HG03342 (cell line): ENCODE results near the gene LFNG.

ENCODE experiments used
- ATAC-seq: cut with Tn5 transposase; IDR thresholded peaks from one replicate; pipeline ENCODE4 v1.9.1; 2021; ENCODE audit warnings: mild to moderate bottlenecking, moderate library complexity; ENCODE audit not compliant: unreplicated experiment

LFNG gene

DNA sequence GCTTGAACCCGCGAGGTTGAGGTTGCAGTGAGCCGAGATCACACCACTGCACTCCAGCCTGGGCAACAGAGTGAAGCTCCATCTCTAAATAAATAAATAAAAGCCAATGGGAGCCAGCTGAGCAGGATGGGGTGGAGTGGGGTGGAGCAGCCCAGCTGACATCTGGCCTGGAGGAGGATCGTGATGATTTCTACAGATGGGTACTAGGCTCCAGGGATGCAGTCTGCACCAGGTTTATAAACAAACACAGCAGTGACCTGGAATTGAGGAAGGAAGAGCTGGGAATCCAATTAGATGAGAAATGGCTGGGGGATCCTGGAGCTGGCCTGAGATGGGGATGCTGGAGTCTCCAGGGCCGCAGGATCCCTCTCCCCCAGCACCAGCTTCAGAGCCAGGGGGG lies 36.1 kb upstream of the LFNG start:
- no peak for ATAC-seq

DNA sequence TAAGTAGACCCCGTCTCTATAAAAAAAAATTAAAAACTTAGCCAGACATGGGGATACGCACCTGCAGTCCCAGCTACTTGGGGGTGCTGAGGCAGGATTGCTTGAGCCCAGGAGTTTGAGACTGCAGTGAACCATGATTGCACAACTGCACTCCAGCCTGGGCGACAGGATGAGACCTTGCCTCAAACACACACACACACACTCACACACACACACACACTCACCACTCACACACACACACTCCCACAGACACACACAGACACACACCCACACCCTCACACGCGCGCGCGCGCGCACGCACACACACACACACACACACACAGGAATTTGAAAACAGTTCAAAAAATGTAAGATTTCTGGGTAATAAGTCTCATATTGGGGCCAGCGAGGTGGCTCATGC lies 34.7 kb upstream of the LFNG start:
- no peak for ATAC-seq

DNA sequence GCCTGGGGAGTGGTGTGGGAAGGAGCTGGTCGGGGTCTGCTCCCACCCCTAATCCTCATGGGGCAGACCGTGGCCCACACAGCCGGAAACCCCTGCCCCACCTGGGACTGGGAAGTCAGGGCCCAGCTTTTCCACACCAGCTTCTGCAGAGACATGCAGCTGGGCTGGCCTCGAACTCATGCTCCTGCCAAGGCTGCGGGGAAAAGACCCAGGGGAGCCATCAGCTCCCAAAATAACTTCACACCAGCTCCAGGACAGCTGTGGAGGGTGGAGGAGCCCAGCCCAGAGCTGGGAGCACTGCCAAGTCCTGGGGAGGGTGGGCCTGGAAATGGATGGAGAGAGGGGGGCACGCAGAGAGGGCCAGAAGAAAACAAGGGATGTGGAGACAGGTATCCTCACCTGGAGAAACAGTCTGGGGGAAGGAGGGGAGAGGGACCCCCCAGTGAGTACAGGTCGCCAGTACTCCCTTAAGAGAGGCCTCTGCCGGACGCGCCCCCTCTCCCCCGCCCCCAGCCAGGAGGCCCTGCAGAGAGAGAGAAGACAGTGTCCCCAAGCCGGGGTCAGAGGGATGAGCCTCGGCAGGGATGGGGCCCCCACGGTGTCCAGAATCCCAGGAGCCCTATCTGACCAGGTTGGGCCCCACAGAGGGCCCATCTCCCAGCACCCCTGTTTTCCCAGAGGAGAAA lies 31.8 kb upstream of the LFNG start:
- no peak for ATAC-seq

DNA sequence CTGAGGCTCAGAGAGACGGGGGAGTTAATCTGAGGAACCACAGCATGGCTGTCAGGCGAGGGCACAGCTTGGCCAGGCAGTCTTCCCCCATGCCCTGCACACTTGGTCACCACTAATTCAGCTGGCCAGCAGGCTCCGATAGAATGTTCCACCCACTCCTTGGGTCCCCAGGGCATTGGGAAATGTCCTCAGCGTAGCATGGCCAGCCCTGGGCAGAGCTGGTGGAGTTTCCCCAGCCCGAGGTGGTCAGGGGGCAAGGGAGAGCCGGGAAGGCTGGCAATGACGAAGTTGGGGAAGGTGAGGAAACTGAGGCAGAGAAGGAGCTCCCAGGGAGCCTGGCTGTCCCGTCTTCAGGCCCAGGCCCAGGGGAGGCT lies 31.3 kb upstream of the LFNG start:
- no peak for ATAC-seq

DNA sequence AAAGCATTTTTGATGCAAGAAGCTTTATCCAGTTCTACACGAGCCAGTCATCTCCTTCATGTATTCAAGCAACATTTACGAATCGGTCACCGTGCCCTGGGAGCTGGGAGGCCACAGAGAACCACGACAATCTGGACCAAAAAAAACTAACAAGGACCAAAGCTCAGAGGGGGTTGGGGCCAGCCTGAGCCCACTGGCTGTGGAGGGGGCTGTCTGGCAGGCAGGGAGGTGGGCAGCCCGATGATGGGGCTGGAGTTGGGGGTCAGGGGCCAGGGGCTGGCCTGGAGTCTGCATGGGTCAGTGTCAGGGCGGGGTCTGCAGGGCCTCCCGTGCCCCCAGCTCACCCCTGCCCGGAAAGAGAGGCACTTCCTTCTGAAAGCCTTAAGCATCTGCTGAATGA lies 30.9 kb upstream of the LFNG start:
- no peak for ATAC-seq

DNA sequence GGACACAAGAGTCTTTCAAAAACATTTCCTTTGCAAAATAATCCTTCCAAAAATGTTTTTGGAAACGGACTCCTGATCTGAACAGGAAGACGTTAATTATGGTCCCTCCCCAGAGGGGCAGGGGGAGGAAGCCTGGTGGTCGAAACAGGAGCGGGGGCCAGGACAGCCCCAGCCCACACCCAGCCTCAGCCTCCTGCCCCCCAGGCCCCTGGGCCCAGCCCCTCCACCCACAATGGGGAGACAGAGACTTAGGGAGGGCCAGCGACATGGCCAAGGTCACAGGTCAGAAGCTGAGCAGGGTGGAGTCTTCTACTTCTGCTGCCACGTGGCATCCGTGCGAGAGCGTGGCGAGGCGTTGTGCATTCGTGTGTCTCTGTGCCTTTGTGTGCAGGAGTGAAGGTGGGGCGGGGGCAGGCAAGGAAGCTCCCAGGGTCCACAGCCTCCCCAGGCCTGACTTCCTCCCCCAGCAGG lies 29.4 kb upstream of the LFNG start:
- no peak for ATAC-seq

DNA sequence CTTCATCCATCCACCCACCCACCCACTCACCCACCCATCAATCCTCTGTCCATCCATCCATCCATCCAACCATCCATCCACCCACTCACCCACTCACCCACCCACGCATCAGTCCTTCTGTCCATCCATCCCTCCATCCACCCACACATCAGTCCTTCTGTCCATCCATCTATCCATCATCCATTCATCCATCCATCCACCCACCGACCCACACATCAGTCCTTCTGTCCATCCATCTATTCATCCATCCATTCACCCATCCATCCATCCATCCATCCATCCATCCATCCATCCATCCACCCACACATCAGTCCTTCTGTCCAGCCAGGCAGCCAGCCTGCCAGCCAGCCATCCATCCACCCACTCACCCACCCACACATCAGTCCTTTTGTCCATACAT lies 27.5 kb upstream of the LFNG start:
- ATAC-seq = no peak

DNA sequence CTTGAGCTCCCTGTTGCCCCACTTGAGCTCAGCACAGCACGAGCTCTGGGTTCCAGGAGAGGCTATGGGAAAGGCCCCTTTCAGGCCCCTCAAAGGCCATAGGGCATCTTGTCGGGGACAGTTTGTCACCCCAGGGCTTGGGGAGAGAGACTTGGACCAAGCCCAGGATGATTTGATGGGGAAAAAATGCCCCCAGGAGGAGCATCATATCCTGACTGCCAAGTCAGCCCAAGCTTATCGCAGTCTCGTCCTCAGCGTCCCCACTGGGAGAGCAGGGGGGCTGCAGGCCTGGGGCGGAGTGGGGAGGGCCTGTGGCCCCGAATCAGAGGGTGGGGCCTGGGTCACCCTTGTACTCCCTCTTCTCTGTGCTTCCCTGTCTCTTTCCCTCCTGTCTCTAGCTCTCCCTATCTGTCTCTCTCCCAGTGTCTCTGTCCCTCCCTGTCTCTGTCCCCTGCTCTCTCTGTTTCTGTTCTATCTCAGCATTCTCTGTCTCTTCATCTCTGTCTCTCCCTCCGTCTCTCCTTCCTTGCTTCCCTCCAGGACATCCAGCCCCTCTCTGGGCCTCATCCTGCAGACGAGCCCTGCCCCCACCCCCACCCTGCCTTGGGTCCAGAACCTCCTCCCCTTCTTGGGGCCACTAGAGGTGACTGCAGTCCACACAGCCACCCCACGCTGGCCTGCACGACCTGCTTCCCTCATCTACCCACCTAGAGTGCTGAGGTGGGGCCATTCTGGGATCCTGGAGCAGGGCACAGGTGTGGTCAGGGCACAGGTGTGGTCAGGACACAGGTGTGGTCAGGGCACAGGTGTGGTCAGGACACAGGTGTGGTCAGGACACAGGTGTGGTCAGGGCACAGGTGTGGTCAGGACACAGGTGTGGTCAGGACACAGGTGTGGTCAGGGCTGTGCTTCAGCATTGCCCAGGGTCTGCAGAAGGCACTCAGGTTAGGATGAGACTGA lies 26.1 kb upstream of the LFNG start:
- ATAC-seq = no peak

DNA sequence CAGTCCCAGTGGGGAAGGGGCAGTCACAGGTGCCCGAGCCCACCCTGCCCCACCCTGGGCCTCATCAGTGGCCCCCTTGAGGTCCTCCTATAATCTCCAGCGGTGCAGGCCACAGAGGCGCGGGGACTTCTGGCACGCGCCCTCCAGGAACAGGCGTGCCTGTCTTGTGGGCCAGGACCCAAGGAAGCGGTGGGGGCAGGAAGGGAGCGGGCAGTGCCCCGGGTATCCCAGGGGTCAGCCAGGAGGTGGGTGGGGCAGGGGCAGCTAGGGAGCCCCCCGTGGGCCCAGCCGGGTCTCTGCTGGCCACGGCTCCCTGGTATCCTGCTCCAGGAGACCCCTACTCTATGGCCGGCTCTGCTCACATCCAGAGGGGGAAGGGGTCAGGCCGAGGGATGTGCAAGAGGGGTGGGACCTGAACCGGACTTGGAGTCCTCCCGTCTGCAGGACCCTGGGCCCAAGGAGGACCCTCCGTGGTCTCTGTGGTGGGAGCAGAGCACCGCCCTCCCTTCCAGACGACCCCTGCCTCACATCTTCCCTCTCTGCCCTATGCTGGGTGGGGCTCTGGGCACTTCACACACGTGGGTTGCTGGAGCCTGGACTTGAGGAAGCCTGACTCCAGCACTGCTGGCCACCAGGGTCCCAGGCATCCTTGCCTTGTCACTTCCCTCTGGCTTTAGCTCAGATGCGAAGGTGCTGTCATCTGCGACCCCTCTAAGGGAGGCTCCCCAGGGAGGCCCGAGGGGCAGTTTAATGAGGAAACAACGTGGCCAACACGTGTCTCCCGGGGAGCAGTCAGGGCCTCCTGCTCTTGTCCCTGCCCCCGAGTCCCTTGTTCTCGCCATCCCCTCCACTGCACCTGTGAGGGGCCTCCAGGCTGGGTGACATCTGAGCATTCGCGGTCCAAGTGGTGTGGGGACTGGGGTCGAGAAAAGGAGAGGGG lies 25.1 kb upstream of the LFNG start:
- ATAC-seq = no peak

DNA sequence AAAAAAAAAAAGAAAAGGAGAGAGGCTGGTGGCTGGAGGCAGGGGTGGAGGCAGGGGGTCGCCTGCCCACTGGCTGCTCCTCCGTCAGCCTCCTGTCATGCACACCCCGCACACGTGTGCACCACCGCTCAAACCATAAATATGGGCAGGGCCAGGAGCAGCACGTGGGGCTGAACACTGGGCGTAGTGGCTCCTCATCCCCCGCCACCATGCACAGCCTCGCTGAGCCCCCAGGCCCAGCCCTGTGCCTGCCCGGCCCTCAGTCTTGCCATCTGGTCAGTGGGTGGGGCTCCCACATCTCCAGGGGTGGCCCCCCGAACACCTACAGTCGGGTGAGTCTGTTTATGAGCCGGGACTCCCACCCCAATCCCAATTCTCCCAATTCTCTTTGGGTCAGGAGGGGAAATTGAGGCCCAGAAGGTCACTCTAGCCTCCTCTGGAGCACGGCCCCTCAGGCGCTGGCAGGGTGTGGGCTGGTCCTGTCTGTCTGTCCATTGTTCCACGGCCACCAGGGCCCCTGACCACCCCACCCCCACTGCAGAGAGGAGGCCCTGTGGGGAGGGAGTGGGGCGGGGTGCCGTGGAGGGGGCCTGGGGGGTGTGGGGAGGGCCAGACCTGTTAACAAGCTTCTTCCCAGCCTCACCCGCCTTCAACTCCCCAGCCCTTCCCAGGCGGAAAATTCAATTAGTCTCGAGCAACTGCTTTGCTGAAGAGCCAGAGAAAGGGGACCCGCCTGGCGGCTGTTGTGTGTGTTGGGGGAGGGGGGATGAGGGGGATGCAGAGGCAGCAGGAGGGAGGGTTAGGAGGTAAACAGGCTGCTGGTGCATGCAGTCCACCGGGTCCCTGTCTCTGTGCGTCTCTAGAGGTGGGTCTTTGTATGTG lies 23.9 kb upstream of the LFNG start:
- ATAC-seq = no peak

DNA sequence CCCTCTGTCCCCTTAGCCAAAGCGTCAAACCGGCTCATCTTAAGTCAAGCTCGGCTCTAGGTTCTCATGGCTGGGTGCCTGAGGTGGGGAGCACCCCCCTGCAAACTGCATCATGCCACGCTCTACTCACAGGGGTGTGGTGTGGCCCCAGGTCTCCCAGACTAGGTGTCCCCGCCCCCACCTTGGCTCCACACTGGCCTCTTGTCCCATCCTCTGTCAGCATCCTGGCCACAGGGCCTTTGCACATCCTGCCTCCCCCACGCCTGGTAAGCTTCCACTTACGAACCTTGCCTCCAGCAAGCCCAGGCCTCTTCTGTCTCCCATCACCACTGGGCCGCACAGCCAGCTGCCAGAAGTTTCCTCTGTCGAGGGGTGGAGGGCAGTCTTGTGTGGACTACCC lies 23.2 kb upstream of the LFNG start:
- no peak for ATAC-seq

DNA sequence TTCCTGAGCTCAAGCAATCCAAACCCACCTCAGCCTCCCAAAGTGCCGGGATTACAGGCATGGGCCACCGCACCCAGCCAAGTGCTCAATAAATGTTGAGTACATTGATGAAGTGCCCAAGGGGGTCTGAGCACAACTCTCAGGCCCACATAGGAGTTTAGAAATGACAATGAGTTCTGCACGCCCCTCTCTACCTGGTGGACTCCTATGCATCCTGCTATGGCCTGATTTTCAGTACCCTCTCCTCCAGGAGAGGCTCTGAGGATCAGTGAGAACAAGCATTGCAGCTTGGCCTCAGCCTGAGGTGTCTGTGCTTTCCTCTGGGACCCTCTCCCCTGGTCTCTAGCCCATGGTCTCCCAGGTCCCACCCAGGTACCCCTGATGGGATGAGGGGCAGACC lies 22.5 kb upstream of the LFNG start:
- no peak for ATAC-seq

DNA sequence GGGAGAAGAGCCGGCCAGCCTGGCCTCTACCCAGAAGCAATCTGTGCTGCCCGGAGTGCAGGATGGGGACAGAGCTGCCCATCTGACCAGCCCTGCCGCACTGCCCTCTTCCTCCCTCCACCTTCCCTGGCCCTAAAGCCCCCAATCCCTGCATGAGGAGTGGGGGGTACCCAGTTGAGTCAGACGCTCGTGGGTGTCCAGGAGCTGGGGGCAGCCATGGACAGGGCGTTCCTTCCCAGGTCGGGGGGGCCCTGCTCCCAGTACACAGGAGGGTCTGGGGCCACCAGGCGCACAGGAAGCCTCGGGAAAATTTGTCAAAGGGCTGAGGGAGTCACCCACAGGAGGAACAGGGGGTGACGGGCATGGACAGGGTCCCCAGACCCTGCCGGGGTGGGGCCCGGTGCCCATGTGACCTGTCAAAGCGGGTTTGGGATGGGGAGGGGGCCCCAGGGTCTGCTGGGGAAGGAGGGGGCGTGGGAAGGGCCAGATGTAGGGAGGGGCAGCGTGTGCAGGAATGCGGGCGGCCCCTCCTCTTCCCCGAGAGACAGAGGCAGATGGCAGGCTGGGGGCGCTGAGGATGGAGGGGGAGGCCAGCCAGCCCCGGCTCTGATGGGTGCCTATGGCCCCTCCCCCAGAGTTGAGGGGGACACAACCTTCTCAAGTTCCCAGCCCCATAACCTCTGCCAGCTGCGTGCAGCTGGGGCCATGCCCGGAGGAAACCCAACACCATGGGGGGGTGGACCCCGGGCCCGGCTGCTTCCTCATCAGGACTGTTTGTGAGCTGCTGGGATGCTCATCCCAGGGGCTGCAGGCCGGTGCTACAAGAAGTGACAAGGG lies 21.9 kb upstream of the LFNG start:
- no peak for ATAC-seq

DNA sequence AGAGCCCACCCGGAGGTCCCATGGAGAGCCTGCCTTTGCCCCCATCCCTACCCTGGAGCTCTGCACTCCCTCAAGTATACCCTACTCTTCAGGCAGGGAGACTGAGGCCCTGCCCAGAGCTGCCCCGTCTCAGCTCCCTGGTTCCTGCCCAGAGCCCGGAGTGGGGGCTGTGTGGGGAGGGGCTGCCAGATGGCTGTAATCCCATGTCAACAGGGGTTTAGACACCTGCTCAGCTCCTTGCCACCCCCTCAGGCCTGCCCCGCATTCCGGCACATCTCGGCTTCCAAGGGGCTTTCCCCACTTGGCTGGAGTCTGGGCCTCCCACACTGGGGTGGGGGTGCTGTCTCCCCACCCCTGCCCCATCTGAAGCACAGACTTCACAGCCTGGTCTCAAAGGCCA lies 20.9 kb upstream of the LFNG start:
- no peak for ATAC-seq

DNA sequence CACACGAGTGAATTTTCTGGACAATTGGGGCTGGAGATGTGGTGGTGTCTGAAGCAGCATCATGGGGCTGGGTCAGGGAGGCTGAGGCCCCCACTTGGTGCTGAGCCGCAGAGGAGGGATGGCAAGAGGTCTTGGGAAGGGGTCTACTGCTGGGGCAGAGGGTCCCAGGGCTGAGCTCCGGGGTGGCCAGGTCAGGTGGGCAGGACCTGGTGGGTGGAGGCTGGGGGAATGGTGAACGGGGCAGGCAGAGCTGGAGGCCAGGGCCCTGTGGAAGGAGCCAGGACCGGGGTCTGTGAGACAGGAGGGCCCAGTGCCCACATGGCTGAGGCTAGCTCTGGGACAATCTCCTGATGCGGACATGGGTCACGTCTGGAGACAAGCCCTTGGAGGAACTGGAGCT lies 20.4 kb upstream of the LFNG start:
- ATAC-seq = no peak

DNA sequence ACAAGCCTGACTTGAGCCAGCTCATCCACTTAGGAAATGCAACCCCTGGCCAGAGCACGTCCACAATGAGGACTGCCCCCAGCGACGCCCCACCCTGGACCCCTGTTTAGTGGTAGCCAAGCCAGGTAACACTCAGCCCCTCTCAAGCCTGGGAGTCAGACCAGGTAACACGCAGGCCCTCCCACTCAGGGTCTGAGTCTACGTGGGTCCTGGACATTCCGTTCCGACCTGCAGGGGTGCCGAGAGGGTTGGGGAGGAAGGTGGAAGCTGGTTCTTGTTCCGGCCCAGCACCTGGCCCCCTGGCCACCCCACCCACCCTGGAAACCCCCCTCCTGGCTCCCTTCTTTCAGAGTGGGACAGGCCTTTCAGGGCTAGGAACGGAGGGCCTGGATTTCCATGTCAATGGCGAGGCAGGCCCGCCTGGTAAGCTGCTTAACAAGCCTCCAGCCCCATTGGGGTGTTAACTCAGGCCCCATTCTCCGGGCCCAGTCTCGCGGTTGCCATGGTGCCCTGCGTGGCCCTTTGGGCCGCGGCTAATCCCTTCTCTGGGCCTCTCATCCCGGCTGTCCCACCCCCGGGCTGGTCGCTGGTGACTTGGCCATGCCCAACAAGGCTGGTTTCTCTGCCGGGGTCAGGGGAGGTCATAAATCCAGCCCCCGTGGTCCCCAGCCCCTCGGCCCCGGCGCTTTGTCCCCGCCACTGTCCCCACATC lies 19.7 kb upstream of the LFNG start:
- no peak for ATAC-seq

DNA sequence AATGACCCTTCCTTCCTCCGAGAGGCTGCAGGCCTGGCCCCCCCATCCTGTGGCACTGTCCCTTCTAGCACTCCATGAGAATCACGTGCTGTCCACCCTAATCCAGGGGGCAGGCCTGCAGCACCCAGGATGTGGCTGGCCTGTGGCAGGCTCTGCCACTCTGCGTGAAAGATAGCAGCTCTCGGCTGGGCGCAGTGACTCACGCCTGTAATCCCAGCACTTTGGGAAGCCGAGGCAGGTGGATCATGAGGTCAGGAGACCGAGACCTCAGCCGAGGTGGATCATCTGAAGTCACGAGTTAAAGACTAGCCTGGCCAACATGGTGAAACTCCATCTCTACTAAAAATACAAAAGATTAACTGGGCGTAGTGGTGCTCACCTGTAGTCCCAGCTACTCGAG lies 18.9 kb upstream of the LFNG start:
- no peak for ATAC-seq

DNA sequence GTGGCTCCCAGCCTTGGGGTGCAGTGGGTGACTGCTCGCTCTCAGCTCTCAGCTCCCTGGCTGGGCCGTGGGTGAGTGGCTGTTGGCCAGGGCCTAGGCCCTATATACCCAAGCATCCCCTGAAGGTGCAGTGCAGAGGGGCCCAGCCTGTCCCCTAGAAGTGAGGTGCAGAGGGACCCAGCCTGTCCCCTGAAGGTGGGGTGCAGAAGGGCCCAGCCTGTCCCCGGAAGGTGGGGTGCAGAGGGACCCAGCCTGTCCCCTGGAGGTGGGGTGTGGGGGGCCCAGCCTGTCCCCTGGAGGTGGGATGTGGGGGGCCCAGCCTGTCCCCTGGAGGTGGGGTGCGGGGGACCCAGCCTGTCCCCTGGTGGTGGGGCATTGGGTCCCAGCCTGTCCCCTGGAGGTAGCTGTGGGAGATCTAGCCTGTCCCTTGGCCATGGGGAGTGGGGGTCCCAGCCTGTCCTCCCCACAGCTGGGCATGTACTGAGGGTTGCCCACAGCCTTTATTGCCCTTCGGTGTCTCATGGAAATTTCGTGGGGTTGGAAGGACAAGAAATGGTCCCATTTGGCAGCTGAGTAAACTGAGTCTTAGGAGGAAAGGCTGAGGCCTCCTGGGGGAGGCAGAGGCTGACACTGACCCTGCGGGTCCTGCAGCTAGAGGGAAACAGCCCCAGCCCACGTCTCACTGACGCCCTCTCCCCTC lies 17.5 kb upstream of the LFNG start:
- ATAC-seq = no peak
